ENCODE measurements around the gene CHRNA1.
"Not testable (repeated sequence)": the region's sequence is repeated elsewhere in the genome, so short reads cannot be mapped to it uniquely, and the experiment has no call there.

CHRNA1 gene

GRCh38 chr2:174709416-174710004 is 54.8 kb downstream of the CHRNA1 start:
- DNase-seq: not testable (repeated sequence)

GRCh38 chr2:174708713-174709112 is 55.6 kb downstream of the CHRNA1 start:
- no peak for DNase-seq

GRCh38 chr2:174705321-174705720 is 59.0 kb downstream of the CHRNA1 start:
- no peak for DNase-seq

GRCh38 chr2:174704642-174705041 is 59.6 kb downstream of the CHRNA1 start:
- no peak for DNase-seq

- DNase-seq: no peak
Measured at GRCh38 chr2:174704061-174704460, 60.2 kb downstream of the CHRNA1 start.

GRCh38 chr2:174703430-174703829 is 60.8 kb downstream of the CHRNA1 start:
- no peak for DNase-seq

- DNase-seq: no peak
Measured at GRCh38 chr2:174702541-174702940, 61.7 kb downstream of the CHRNA1 start.

- DNase-seq: peak; percentile 15
Measured at GRCh38 chr2:174699993-174700766, 64.1 kb downstream of the CHRNA1 start.

All from NCI-H1048 (cell line).